H9 (cell line): ENCODE measurements around the gene USP20. TPM values are rescaled to one million over a fixed set of nuclear protein-coding genes. Genes with fewer than 3 reads are reported as not detected.

Experiments
- DNase-seq: peaks from one replicate; pipeline ENCODE4 v3.0.0-alpha.2; 2017
- H2AFZ ChIP-seq: one replicate; pipeline ENCODE4 v1.6.1; 2013; ENCODE audit warnings: mild to moderate bottlenecking, low read length, control low read depth, moderate library complexity
- H2AK5ac ChIP-seq: 2 replicates; pipeline ENCODE4 v1.6.1; 2013; ENCODE audit warnings: low read length, control low read depth, mixed read lengths; ENCODE audit not compliant: insufficient read length
- H2BK120ac ChIP-seq: one replicate; pipeline ENCODE4 v1.6.1; 2013; ENCODE audit warnings: low read depth, mild to moderate bottlenecking, low read length, control low read depth, inconsistent platforms; ENCODE audit not compliant: poor library complexity, severe bottlenecking
- H2BK12ac ChIP-seq: 2 replicates; pipeline ENCODE4 v1.6.1; 2013; ENCODE audit warnings: low read length, control low read depth, mixed read lengths, low read depth; ENCODE audit not compliant: insufficient read length
- H2BK15ac ChIP-seq: 2 replicates; pipeline ENCODE4 v1.6.1; 2013; ENCODE audit warnings: low read depth, low read length, control low read depth
- H2BK20ac ChIP-seq: one replicate; pipeline ENCODE4 v1.6.1; 2013; ENCODE audit warnings: low read depth, mild to moderate bottlenecking, low read length, control low read depth, inconsistent platforms; ENCODE audit not compliant: poor library complexity, severe bottlenecking
- H2BK5ac ChIP-seq: 2 replicates; pipeline ENCODE4 v1.6.1; 2013; ENCODE audit warnings: low read length, control low read depth, mixed read lengths; ENCODE audit not compliant: insufficient read length
- H3K14ac ChIP-seq: 2 replicates; pipeline ENCODE4 v1.6.1; 2013; ENCODE audit warnings: low read length, control low read depth; ENCODE audit not compliant: insufficient read depth
- H3K18ac ChIP-seq: 2 replicates; pipeline ENCODE4 v1.6.1; 2013; ENCODE audit warnings: low read depth, mild to moderate bottlenecking, mixed read lengths, low read length, control low read depth; ENCODE audit not compliant: insufficient read length
- H3K23ac ChIP-seq: 2 replicates; pipeline ENCODE4 v1.6.1; 2013; ENCODE audit warnings: low read length, control low read depth, mixed read lengths, low read depth; ENCODE audit not compliant: insufficient read length
- H3K23me2 ChIP-seq: 2 replicates; pipeline ENCODE4 v1.6.1; 2013; ENCODE audit warnings: low read depth, mild to moderate bottlenecking, mixed read lengths, low read length, control low read depth; ENCODE audit not compliant: insufficient read length, poor library complexity, severe bottlenecking
- H3K27ac ChIP-seq: 2 replicates; pipeline ENCODE4 v1.5.1; 2013; ENCODE audit warnings: low read length, control low read depth, mixed read lengths, low read depth; ENCODE audit not compliant: insufficient read length
- H3K27me3 ChIP-seq: 2 replicates; pipeline ENCODE4 v1.6.1; 2013; ENCODE audit warnings: low read length, control low read depth, inconsistent platforms; ENCODE audit not compliant: insufficient read depth
- H3K4ac ChIP-seq: 2 replicates; pipeline ENCODE4 v1.6.1; 2013; ENCODE audit warnings: low read depth, mild to moderate bottlenecking, control low read depth, inconsistent platforms, low read length, moderate library complexity
- H3K4me1 ChIP-seq: 2 replicates; pipeline ENCODE4 v1.6.1; 2013; ENCODE audit warnings: low read length, control low read depth, inconsistent platforms; ENCODE audit not compliant: insufficient read depth
- H3K4me2 ChIP-seq: 2 replicates; pipeline ENCODE4 v1.6.1; 2013; ENCODE audit warnings: low read length, control low read depth, mixed read lengths; ENCODE audit not compliant: insufficient read length, insufficient read depth
- H3K56ac ChIP-seq: 2 replicates; pipeline ENCODE4 v1.6.1; 2013; ENCODE audit warnings: low read depth, mild to moderate bottlenecking, mixed read lengths, low read length, control low read depth; ENCODE audit not compliant: insufficient read length
- H3K79me1 ChIP-seq: 2 replicates; pipeline ENCODE4 v1.6.1; 2013; ENCODE audit warnings: low read depth, mild to moderate bottlenecking, moderate library complexity, low read length, control low read depth, inconsistent platforms; ENCODE audit not compliant: insufficient read depth, poor library complexity, severe bottlenecking
- H3K79me2 ChIP-seq: 2 replicates; pipeline ENCODE4 v1.6.1; 2013; ENCODE audit warnings: low read length, control low read depth, inconsistent platforms; ENCODE audit not compliant: insufficient read depth
- H3K9ac ChIP-seq: 2 replicates; pipeline ENCODE4 v1.6.1; 2013; ENCODE audit warnings: low read length, control low read depth, mixed read lengths; ENCODE audit not compliant: insufficient read length; ENCODE audit errors: extremely low read depth
- H3K9me3 ChIP-seq: one replicate; pipeline ENCODE4 v1.6.1; 2013; ENCODE audit warnings: low read depth, low read length, inconsistent platforms; ENCODE audit not compliant: control insufficient read depth
- H3T11ph ChIP-seq: one replicate; pipeline ENCODE4 v1.6.1; 2013; ENCODE audit warnings: mild to moderate bottlenecking, low read length, control low read depth, inconsistent platforms
- H4K20me1 ChIP-seq: one replicate; pipeline ENCODE4 v1.6.1; 2013; ENCODE audit not compliant: control insufficient read depth, insufficient read length, insufficient read depth
- H4K5ac ChIP-seq: 2 replicates; pipeline ENCODE4 v1.6.1; 2013; ENCODE audit warnings: low read depth, mild to moderate bottlenecking, mixed read lengths, low read length, control low read depth; ENCODE audit not compliant: insufficient read length
- H4K8ac ChIP-seq: replicated peaks from 2 replicates; pipeline ENCODE4 v1.6.1; 2013; ENCODE audit warnings: low read length, control low read depth, mixed read lengths, low read depth; ENCODE audit not compliant: insufficient read length
- H4K91ac ChIP-seq: 2 replicates; pipeline ENCODE4 v1.6.1; 2013; ENCODE audit warnings: low read depth, mild to moderate bottlenecking, moderate library complexity, mixed read lengths, low read length, control low read depth; ENCODE audit not compliant: insufficient read length
- H3K27ac Mint-ChIP-seq, 3 experiments: 2 replicates in 2 of 3; 3 replicates in 1 of 3; pipeline ENCODE4 v1.8.0; 2020 to 2021; ENCODE audit warnings: mixed read lengths in 3 of 3, mild to moderate bottlenecking in 1 of 3, moderate library complexity in 1 of 3
- H3K27me3 Mint-ChIP-seq: 2 replicates; pipeline ENCODE4 v1.8.0; 2021; ENCODE audit warnings: low read depth, mild to moderate bottlenecking, moderate library complexity, mixed read lengths
- H3K36me3 Mint-ChIP-seq, 3 experiments: 2 replicates in 2 of 3; 3 replicates in 1 of 3; pipeline ENCODE4 v1.8.0; 2020 to 2021; ENCODE audit warnings: low read depth in 3 of 3, mixed read lengths in 3 of 3; ENCODE audit not compliant: insufficient read depth in 1 of 3
- H3K4me1 Mint-ChIP-seq, 2 experiments: 2 replicates each; pipeline ENCODE4 v1.8.0; 2020; ENCODE audit warnings: mixed read lengths in 2 of 2
- H3K4me3 Mint-ChIP-seq, 2 experiments: 2 replicates in 1 of 2; 3 replicates in 1 of 2; pipeline ENCODE4 v1.8.0; 2020 to 2021; ENCODE audit warnings: mild to moderate bottlenecking in 2 of 2, mixed read lengths in 2 of 2, moderate library complexity in 1 of 2
- H3K9me3 Mint-ChIP-seq, 2 experiments: 2 replicates in 1 of 2; 3 replicates in 1 of 2; pipeline ENCODE4 v1.8.0; 2020; ENCODE audit warnings: mild to moderate bottlenecking in 2 of 2, mixed read lengths in 2 of 2, moderate library complexity in 1 of 2
- WGBS: extraction: QIAGEN DNeasy Blood & Tissue Kit; methylation state at CpG from one replicate; pipeline ENCODE4 v1.1.7; 2013; ENCODE audit warnings: missing lambda C conversion rate, low lambda C conversion rate, mixed read lengths; ENCODE audit not compliant: insufficient read length; ENCODE audit errors: extremely low coverage; 5-methylcytosine and 5-hydroxymethylcytosine counted together
- total RNA-seq: library from RNA; stranded (reverse); gene quantifications from 2 replicates; pipeline ENCODE4 v1.2.1, GENCODE V29; 2021
- TF ChIP-seq, protein P1 (sequence below): fragments of 200-600 bp; sonication (generic); conservative IDR thresholded peaks from 3 replicates; pipeline ENCODE4 v1.8.0; 2021; ENCODE audit warnings: antibody characterized with exemption, mild to moderate bottlenecking

USP20 gene
- total RNA-seq, 1 experiment from 2014 or later = 20.9 TPM

DNA sequence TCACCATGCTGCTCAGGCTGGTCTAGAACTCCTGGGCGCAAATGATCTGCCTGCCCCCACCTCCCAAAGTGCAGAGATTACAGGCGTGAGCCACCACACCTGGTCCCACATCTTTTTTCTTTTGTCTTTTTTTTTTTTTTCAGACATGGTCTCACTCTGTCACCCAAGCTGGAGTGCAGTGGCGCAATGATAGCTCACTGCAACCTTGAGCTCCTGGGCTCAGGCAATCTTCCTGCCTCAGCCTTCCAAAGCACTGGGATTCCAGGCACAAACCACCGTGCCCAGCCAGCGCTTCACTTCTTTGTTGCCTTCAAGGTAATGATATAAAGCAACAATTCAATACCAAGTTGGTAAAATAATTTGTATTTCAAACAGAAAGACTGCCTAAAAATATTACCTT lies 78.8 kb downstream of the USP20 start:
- H3K9me3 Mint-ChIP-seq = no peaks in the 10 kb centered on the region
- Histone ChIP-seq H2AK5ac (no peak overlapping the region), H4K20me1 (no peaks in the 10 kb centered on the region), H4K8ac (no peak overlapping the region), H3K9me3 (no peaks in the 10 kb centered on the region), H3K18ac (no peak overlapping the region), H2BK5ac (no peak overlapping the region), H2BK12ac (no peak overlapping the region), H3K27ac (no peak overlapping the region), H3K4me2 (no peak overlapping the region), H3K27me3 (no peaks in the 10 kb centered on the region), H3K9ac (no peak overlapping the region), H2BK20ac (no peak overlapping the region), H3T11ph (no peak overlapping the region), H3K23me2 (no peaks in the 10 kb centered on the region), H3K23ac (no peak overlapping the region), H4K91ac (no peak overlapping the region), H2AFZ (no peak overlapping the region), H3K79me2 (no peaks in the 10 kb centered on the region), H3K79me1 (no peaks in the 10 kb centered on the region), H3K14ac (no peak overlapping the region), H3K56ac (no peak overlapping the region), H4K5ac (no peak overlapping the region), H2BK120ac (no peak overlapping the region), H3K4ac (no peak overlapping the region), H2BK15ac (no peak overlapping the region), H3K4me1 (peaks cover 1% of the 10 kb centered on the region; the same call in 1 of the 2 replicates)
- TF ChIP-seq, protein P1, sequence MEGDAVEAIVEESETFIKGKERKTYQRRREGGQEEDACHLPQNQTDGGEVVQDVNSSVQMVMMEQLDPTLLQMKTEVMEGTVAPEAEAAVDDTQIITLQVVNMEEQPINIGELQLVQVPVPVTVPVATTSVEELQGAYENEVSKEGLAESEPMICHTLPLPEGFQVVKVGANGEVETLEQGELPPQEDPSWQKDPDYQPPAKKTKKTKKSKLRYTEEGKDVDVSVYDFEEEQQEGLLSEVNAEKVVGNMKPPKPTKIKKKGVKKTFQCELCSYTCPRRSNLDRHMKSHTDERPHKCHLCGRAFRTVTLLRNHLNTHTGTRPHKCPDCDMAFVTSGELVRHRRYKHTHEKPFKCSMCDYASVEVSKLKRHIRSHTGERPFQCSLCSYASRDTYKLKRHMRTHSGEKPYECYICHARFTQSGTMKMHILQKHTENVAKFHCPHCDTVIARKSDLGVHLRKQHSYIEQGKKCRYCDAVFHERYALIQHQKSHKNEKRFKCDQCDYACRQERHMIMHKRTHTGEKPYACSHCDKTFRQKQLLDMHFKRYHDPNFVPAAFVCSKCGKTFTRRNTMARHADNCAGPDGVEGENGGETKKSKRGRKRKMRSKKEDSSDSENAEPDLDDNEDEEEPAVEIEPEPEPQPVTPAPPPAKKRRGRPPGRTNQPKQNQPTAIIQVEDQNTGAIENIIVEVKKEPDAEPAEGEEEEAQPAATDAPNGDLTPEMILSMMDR = no peak
- WGBS = no CpG with 5 or more reads among the region's 5 CpGs
- no peaks in the 10 kb centered on the region for H3K36me3 Mint-ChIP-seq
- H3K4me3 Mint-ChIP-seq = no peak overlapping the region
- no peak overlapping the region; a peak in 1 of 7 replicates for H3K27ac Mint-ChIP-seq
- H3K4me1 Mint-ChIP-seq = peaks cover 9 to 21% of the 10 kb centered on the region in 2 experiments
- H3K27me3 Mint-ChIP-seq = no peaks in the 10 kb centered on the region
- DNase-seq = no peak
